ENCODE results near the gene PRMT7.

DNA sequence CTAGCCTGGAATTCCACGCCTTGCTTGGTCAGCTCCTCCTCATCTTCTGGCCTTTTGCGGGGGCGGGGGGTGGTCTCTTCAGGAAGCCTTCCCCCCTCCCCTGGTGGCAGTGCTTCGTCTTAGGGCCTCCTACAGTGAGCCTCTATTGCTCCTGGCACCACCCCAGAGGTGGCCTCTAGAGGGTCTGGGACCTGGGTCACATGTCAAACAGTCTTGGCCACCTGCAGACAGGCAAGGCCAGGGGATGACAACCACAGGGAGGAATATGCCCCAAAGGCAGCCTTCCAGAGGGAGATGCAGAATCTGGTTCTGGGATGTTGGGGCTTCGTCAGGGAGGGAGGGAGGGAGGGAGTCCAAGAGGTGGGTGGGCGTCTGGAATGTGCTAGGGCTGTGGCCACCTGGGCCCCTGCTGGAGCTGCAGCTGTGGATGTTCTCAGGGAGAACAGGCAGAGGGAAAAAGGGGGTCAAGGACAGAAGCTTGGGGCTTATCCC, 86.9 kb downstream of the PRMT7 start:
- TF ChIP-seq EZH2 (IDR thresholded peaks at IDR 0.05; ENCODE audit: low read length, unreplicated experiment) (no peak), CTCF (conservative IDR thresholded peaks at IDR 0.05; ENCODE audit: low read depth, low read length) (no peak), EZH2phosphoT487 (IDR thresholded peaks at IDR 0.05; ENCODE audit: borderline replicate concordance, low read length) (no peak)
